Stimulated activated CD4-positive, alpha-beta T cell treated with anti-CD3 and anti-CD28 coated beads, Interleukin-4, amount 100 ng/mL, for 4 hours (primary cell): Measurements from ENCODE around the gene IRX2.

Experiments used
- DNase-seq, 2 experiments: peaks; one replicate each; pipeline ENCODE4 v3.0.0-alpha.2; 2020

IRX2 gene

GRCh38 chr5:2755681-2756171 lies 4.2 kb upstream of the IRX2 start:
- DNase-seq: no peak

GRCh38 chr5:2755076-2755680 lies 3.7 kb upstream of the IRX2 start:
- DNase-seq: no peak

- no peak for DNase-seq
Measured at GRCh38 chr5:2754581-2755075, 3.2 kb upstream of the IRX2 start.

- no peak for DNase-seq
Measured at GRCh38 chr5:2753452-2754420, 2.3 kb upstream of the IRX2 start.

- no peak for DNase-seq
Measured at GRCh38 chr5:2752821-2753439, 1.5 kb upstream of the IRX2 start.

GRCh38 chr5:2752059-2752820 lies 763 bp upstream of the IRX2 start:
- no peak for DNase-seq

GRCh38 chr5:2750758-2751464 lies 566 bp downstream of the IRX2 start:
- no peak for DNase-seq

GRCh38 chr5:2750026-2750757 lies 1.3 kb downstream of the IRX2 start:
- no peak for DNase-seq

GRCh38 chr5:2749514-2750025 lies 1.9 kb downstream of the IRX2 start:
- DNase-seq: no peak

GRCh38 chr5:2748861-2749513 lies 2.5 kb downstream of the IRX2 start:
- no peak for DNase-seq

- DNase-seq: no peak
Measured at GRCh38 chr5:2748179-2748860, 3.2 kb downstream of the IRX2 start.

- no peak for DNase-seq
Measured at GRCh38 chr5:2747363-2748162, 3.9 kb downstream of the IRX2 start.

GRCh38 chr5:2746561-2747032 lies 4.9 kb downstream of the IRX2 start:
- DNase-seq: no peak

GRCh38 chr5:2744485-2744884 lies 7.0 kb downstream of the IRX2 start:
- no peak for DNase-seq

GRCh38 chr5:2742921-2743679 lies 8.4 kb downstream of the IRX2 start:
- no peak for DNase-seq

- DNase-seq: no peak
Measured at GRCh38 chr5:2741956-2742355, 9.5 kb downstream of the IRX2 start.

- DNase-seq: no peak
Measured at GRCh38 chr5:2740876-2741555, 10.5 kb downstream of the IRX2 start.
